HCEC 1CT (cell line): ENCODE results near the gene TBC1D4.
A peak's percentile ranks its signal among the peaks of the same experiment; 100 is the strongest.
"Not testable (repeated sequence)": the region's sequence is repeated elsewhere in the genome, so short reads cannot be mapped to it uniquely, and the experiment has no call there.

Experiments used
- DNase-seq: peaks from one replicate; pipeline ENCODE4 v3.0.0-alpha.2; 2017

The TBC1D4 gene

GRCh38 chr13:75446874-75447273 lies 35.1 kb downstream of the TBC1D4 start:
- no peak for DNase-seq

- DNase-seq = peak; percentile 85
Observed at GRCh38 chr13:75445717-75446499, 36.1 kb downstream of the TBC1D4 start.

GRCh38 chr13:75444016-75444415 lies 38.0 kb downstream of the TBC1D4 start:
- DNase-seq = no peak

GRCh38 chr13:75443356-75443958 lies 38.5 kb downstream of the TBC1D4 start:
- DNase-seq = no peak

- peak; percentile 26 for DNase-seq
Observed at GRCh38 chr13:75442736-75443234, 39.2 kb downstream of the TBC1D4 start.

GRCh38 chr13:75440100-75440499 lies 41.9 kb downstream of the TBC1D4 start:
- DNase-seq = no peak

- DNase-seq = peak; percentile 43
Observed at GRCh38 chr13:75437582-75438318, 44.2 kb downstream of the TBC1D4 start.

- DNase-seq = not testable (repeated sequence)
Observed at GRCh38 chr13:75434126-75434525, 47.8 kb downstream of the TBC1D4 start.

- no peak for DNase-seq
Observed at GRCh38 chr13:75432811-75433244, 49.1 kb downstream of the TBC1D4 start.

GRCh38 chr13:75432045-75432444 lies 49.9 kb downstream of the TBC1D4 start:
- DNase-seq = peak; percentile 70

GRCh38 chr13:75430436-75431209 lies 51.3 kb downstream of the TBC1D4 start:
- no peak for DNase-seq

- no peak for DNase-seq
Observed at GRCh38 chr13:75426421-75426820, 55.5 kb downstream of the TBC1D4 start.

GRCh38 chr13:75425216-75426009 lies 56.6 kb downstream of the TBC1D4 start:
- no peak for DNase-seq

GRCh38 chr13:75423946-75424345 lies 58.0 kb downstream of the TBC1D4 start:
- no peak for DNase-seq

GRCh38 chr13:75422028-75422427 lies 59.9 kb downstream of the TBC1D4 start:
- DNase-seq = no peak

- no peak for DNase-seq
Observed at GRCh38 chr13:75421133-75421532, 60.8 kb downstream of the TBC1D4 start.

- no peak for DNase-seq
Observed at GRCh38 chr13:75419656-75420055, 62.3 kb downstream of the TBC1D4 start.

GRCh38 chr13:75418997-75419396 lies 63.0 kb downstream of the TBC1D4 start:
- no peak for DNase-seq

GRCh38 chr13:75418186-75418843 lies 63.7 kb downstream of the TBC1D4 start:
- DNase-seq = no peak

GRCh38 chr13:75417656-75418055 lies 64.3 kb downstream of the TBC1D4 start:
- DNase-seq = no peak

- DNase-seq = peak; percentile 15
Observed at GRCh38 chr13:75417012-75417384, 65.0 kb downstream of the TBC1D4 start.
